HepG2 (cell line): Measurements from ENCODE around the gene AHSG. TPM values are rescaled to one million over a fixed set of nuclear protein-coding genes. Genes with fewer than 3 reads are reported as not detected.

Experiments
- ASH2L ChIP-seq: fragments of 300-600, 200-600 bp; sonication (generic); IDR thresholded peaks from 2 replicates; pipeline ENCODE4 v1.7.0; 2017; ENCODE audit warnings: low read depth, mild to moderate bottlenecking, moderate library complexity, mixed read lengths, low read length; ENCODE audit not compliant: insufficient read length
- TAF15 ChIP-seq: fragments of 200-400 bp; formaldehyde crosslinking; IDR thresholded peaks from one replicate; pipeline ENCODE4 v1.6.1; 2018; ENCODE audit warnings: mild to moderate bottlenecking, low read depth, low read length; ENCODE audit not compliant: poor library complexity, severe bottlenecking
- ZNF44 ChIP-seq: sonication (generic); formaldehyde crosslinking; IDR thresholded peaks from 2 replicates; pipeline ENCODE4 v1.5.1; 2020; ENCODE audit warnings: mild to moderate bottlenecking, missing genetic modification reagents
- ZNF550 ChIP-seq: sonication (generic); formaldehyde crosslinking; IDR thresholded peaks from 2 replicates; pipeline ENCODE4 v1.4.0; 2020; ENCODE audit warnings: mild to moderate bottlenecking, missing genetic modification reagents, borderline replicate concordance
- ZNF777 ChIP-seq: sonication (generic); formaldehyde crosslinking; IDR thresholded peaks from 2 replicates; pipeline ENCODE4 v1.4.0; 2020; ENCODE audit warnings: missing genetic modification reagents
- polyA plus RNA-seq, 8 experiments: library from polyadenylated mRNA; depleted of rRNA in 3 of 8; stranded (reverse) in 7 of 8; unstranded in 1 of 8; fragments of >200 nt; fragmentation: Illumina TruSeq in 4 of 8; extraction: Trizol in 4 of 8; gene quantifications; 2 replicates each; pipeline versions ENCODE4 v1.2.1 to v1.2.3, GENCODE V29; 2011 to 2016; ENCODE audit warnings: low read depth in 4 of 8, missing spikeins in 1 of 8, mixed read lengths in 1 of 8; ENCODE audit not compliant: insufficient read depth in 1 of 8
- total RNA-seq, 5 experiments: library from RNA; depleted of rRNA; stranded (reverse); fragments of >200 nt; fragmentation: Illumina TruSeq; extraction: Trizol; gene quantifications; 2 replicates each; pipeline ENCODE4 v1.2.3, GENCODE V29; 2016; ENCODE audit warnings: low read depth in 1 of 5
- TF ChIP-seq, protein P1 (sequence below), 2 experiments: fragments of 450-650 bp in 1 of 2; sonication (generic) in 1 of 2; formaldehyde crosslinking in 1 of 2; IDR thresholded peaks; 2 replicates each; pipeline versions ENCODE4 v1.6.1 to v1.8.0; 2016 to 2022; ENCODE audit warnings: antibody characterized with exemption in 1 of 2, mild to moderate bottlenecking in 1 of 2, missing genetic modification reagents in 1 of 2
- TF ChIP-seq, protein P2 (sequence below), 2 experiments: sonication (generic) in 1 of 2; formaldehyde crosslinking in 1 of 2; IDR thresholded peaks; 2 replicates each; pipeline versions ENCODE4 v1.4.0 to v1.6.1; 2018 to 2020; ENCODE audit warnings: missing genetic modification reagents in 2 of 2, borderline replicate concordance in 1 of 2, low read depth in 1 of 2, mild to moderate bottlenecking in 1 of 2, missing biosample characterization in 1 of 2
- TF ChIP-seq, protein P3 (sequence below): IDR thresholded peaks from 2 replicates; pipeline ENCODE4 v1.6.1; 2012; ENCODE audit warnings: low read depth, low read length, improper control_type of control experiment
- TF ChIP-seq, protein P4 (sequence below): sonication (generic); formaldehyde crosslinking; IDR thresholded peaks from 2 replicates; pipeline ENCODE4 v1.4.0; 2020; ENCODE audit warnings: missing genetic modification reagents

The AHSG gene
- total and polyA plus RNA-seq, 2 of the 13 experiments (the other 11 are each of a cell fraction or from before 2014, with no cell fraction given), result 2,043 to 19,152 TPM

DNA sequence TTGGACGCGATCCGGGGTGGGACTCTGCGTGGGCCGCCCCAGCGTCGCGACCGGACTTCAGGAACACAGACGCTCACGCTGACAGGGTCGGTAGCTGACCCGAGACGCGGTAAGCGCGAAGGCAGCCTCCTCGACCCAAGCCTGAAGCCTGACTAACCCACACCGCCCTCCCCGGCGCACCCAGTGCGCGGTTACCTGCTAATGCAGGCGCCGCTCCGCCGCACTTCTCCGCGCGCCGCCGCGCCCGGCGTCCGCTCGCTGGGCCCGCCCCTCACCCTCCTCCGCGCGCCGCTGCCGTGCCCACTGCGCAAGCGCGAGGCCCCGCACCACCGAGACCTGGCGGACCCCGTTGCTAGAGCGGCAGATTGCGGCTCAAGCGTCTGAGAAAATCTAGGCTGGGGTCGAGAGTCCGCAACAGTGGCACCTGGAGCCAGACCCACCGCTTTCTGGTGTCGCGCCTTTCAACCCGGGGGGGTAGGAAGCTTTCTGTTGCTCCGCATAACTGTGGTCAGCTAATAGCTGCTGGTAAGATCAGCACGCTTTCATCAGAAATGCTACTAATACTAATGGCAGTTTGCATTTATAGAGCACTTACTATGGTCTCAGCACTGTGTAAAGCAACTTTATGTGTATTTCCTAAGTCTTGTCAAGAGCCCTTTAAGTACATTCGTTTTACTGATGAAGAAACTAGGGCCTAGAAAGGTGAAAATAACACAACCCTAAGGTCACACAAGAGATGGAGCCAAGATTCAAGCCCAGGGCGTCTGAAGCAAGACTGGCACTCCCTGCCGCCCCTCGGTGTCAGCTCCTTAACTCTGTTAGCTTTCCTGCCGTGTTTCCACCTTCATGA is 45.6 kb upstream of the AHSG start, which contains the start of gene TBCCD1 (continued):
- TF ChIP-seq, protein P1, sequence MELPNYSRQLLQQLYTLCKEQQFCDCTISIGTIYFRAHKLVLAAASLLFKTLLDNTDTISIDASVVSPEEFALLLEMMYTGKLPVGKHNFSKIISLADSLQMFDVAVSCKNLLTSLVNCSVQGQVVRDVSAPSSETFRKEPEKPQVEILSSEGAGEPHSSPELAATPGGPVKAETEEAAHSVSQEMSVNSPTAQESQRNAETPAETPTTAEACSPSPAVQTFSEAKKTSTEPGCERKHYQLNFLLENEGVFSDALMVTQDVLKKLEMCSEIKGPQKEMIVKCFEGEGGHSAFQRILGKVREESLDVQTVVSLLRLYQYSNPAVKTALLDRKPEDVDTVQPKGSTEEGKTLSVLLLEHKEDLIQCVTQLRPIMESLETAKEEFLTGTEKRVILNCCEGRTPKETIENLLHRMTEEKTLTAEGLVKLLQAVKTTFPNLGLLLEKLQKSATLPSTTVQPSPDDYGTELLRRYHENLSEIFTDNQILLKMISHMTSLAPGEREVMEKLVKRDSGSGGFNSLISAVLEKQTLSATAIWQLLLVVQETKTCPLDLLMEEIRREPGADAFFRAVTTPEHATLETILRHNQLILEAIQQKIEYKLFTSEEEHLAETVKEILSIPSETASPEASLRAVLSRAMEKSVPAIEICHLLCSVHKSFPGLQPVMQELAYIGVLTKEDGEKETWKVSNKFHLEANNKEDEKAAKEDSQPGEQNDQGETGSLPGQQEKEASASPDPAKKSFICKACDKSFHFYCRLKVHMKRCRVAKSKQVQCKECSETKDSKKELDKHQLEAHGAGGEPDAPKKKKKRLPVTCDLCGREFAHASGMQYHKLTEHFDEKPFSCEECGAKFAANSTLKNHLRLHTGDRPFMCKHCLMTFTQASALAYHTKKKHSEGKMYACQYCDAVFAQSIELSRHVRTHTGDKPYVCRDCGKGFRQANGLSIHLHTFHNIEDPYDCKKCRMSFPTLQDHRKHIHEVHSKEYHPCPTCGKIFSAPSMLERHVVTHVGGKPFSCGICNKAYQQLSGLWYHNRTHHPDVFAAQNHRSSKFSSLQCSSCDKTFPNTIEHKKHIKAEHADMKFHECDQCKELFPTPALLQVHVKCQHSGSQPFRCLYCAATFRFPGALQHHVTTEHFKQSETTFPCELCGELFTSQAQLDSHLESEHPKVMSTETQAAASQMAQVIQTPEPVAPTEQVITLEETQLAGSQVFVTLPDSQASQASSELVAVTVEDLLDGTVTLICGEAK (IDR thresholded peaks at IDR 0.05), result no peak
- TF ChIP-seq, protein P1 (CRISPR knock-in tag; IDR thresholded peaks at IDR 0.05), result no peak; the same call in 1 of the 2 replicates
- TF ChIP-seq ZNF550 (no peak), TAF15 (no peak), ZNF44 (CRISPR knock-in tag) (no peak), ZNF777 (CRISPR knock-in tag) (peak; percentile 46), ASH2L (peak; percentile 91)
- TF ChIP-seq, protein P2, sequence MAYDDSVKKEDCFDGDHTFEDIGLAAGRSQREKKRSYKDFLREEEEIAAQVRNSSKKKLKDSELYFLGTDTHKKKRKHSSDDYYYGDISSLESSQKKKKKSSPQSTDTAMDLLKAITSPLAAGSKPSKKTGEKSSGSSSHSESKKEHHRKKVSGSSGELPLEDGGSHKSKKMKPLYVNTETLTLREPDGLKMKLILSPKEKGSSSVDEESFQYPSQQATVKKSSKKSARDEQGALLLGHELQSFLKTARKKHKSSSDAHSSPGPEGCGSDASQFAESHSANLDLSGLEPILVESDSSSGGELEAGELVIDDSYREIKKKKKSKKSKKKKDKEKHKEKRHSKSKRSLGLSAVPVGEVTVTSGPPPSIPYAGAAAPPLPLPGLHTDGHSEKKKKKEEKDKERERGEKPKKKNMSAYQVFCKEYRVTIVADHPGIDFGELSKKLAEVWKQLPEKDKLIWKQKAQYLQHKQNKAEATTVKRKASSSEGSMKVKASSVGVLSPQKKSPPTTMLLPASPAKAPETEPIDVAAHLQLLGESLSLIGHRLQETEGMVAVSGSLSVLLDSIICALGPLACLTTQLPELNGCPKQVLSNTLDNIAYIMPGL (CRISPR knock-in tag; IDR thresholded peaks at IDR 0.05; ENCODE audit: borderline replicate concordance in 1 of 2, low read depth in 1 of 2), result peak; percentile 41 to 50; a peak in 2 of 4 replicates
- TF ChIP-seq, protein P3, sequence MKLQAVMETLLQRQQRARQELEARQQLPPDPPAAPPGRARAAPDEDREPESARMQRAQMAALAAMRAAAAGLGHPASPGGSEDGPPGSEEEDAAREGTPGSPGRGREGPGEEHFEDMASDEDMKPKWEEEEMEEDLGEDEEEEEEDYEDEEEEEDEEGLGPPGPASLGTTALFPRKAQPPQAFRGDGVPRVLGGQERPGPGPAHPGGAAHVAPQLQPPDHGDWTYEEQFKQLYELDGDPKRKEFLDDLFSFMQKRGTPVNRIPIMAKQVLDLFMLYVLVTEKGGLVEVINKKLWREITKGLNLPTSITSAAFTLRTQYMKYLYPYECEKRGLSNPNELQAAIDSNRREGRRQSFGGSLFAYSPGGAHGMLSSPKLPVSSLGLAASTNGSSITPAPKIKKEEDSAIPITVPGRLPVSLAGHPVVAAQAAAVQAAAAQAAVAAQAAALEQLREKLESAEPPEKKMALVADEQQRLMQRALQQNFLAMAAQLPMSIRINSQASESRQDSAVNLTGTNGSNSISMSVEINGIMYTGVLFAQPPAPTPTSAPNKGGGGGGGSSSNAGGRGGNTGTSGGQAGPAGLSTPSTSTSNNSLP, result peak; percentile 29; the same call in 1 of the 2 replicates
- TF ChIP-seq, protein P4, sequence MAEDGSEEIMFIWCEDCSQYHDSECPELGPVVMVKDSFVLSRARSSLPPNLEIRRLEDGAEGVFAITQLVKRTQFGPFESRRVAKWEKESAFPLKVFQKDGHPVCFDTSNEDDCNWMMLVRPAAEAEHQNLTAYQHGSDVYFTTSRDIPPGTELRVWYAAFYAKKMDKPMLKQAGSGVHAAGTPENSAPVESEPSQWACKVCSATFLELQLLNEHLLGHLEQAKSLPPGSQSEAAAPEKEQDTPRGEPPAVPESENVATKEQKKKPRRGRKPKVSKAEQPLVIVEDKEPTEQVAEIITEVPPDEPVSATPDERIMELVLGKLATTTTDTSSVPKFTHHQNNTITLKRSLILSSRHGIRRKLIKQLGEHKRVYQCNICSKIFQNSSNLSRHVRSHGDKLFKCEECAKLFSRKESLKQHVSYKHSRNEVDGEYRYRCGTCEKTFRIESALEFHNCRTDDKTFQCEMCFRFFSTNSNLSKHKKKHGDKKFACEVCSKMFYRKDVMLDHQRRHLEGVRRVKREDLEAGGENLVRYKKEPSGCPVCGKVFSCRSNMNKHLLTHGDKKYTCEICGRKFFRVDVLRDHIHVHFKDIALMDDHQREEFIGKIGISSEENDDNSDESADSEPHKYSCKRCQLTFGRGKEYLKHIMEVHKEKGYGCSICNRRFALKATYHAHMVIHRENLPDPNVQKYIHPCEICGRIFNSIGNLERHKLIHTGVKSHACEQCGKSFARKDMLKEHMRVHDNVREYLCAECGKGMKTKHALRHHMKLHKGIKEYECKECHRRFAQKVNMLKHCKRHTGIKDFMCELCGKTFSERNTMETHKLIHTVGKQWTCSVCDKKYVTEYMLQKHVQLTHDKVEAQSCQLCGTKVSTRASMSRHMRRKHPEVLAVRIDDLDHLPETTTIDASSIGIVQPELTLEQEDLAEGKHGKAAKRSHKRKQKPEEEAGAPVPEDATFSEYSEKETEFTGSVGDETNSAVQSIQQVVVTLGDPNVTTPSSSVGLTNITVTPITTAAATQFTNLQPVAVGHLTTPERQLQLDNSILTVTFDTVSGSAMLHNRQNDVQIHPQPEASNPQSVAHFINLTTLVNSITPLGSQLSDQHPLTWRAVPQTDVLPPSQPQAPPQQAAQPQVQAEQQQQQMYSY, result peak; percentile 21; the same call in 1 of the 2 replicates
